Measurements from ENCODE around the gene ZNF132.
"Not testable (repeated sequence)": the region's sequence is repeated elsewhere in the genome, so short reads cannot be mapped to it uniquely, and the experiment has no call there.

The ZNF132 gene

DNA sequence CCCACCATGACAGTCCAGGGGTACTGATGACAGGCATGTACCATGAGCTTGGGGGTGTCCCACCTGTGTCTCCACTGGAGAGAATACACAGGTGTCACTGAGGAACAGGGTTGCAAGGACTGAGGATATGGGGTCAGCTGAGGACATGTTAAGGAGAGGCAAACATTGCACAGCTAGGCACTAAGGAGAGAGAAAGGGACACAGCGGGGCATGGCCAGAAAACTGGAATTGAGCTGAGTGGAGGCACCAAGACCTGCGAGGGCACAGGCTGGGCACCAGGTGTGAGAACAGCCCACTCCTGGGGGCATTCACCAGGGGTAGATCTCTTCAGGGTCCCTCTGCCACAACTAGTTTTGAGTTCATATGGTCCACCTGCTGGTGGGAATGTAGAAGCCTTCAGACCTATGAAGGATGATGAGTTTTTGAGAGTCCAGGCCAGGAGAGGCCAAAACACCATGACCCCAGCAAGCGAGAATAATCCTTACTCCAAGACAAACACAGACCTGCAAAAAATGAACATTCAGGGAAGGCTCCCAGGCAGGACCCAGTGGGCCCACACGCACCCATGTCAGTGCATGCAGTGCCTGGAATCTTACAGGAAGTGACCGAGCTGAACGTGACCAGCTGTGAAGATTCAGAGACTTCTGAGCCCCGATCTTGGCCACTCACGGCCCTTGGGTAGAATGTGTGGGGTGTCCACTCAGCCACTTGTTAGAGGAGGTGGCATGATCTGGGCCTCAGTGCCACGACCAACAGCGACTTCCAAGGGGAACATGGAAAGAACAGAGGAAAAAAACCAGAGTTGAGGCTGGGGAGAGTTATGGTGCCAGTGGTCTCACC is 32.9 kb downstream of the ZNF132 start:
- no peak for DNase-seq

DNA sequence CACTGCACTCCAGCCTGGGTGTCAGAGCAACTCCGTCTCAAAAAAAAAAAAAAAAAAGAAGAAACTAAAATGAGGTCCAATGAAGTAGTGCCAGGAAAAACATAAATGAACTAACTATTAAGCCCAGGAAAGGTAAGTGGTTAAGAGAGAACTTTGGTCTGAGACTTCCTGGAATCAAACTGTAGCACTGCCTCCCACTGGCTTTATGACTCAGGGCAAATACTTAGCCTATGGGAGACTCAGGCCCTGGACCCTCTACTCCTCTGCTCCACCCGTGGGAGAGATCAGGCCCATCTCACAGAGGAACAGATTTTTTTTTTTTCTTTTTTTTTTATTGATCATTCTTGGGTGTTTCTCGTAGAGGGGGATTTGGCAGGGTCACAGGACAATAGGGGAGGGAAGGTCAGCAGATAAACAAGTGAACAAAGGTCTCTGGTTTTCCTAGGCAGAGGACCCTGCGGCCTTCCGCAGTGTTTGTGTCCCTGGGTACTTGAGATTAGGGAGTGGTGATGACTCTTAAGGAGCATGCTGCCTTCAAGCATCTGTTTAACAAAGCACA is 36.0 kb downstream of the ZNF132 start:
- not testable (repeated sequence) for DNase-seq

DNA sequence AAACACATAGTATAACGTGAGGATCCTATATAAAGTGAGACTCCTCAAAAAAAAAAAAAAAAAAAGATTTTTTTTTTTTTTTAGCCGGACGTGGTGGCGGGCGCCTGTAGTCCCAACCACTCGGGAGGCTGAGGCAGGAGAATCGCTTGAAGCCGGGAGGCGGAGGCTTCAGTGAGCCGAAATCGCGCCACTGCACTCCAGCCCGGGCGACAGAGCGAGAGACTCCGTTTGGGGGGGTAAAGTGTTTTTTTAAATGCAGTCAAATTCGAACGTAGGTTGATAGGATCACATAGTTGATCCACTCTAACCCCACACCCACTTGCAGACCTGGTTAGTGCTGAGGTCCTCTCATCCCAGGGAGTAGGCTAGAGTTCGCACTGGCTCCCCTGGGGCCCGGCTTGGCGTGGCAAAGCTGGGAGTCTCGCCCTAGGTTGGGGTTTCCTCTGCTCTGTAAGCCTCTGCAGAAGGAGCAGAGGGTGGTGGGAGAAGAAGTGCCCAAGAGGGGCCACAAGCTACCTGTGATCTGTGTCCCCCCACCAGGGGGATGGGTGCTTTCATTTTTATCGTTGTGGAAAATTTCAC is 38.0 kb downstream of the ZNF132 start:
- no peak for DNase-seq

DNA sequence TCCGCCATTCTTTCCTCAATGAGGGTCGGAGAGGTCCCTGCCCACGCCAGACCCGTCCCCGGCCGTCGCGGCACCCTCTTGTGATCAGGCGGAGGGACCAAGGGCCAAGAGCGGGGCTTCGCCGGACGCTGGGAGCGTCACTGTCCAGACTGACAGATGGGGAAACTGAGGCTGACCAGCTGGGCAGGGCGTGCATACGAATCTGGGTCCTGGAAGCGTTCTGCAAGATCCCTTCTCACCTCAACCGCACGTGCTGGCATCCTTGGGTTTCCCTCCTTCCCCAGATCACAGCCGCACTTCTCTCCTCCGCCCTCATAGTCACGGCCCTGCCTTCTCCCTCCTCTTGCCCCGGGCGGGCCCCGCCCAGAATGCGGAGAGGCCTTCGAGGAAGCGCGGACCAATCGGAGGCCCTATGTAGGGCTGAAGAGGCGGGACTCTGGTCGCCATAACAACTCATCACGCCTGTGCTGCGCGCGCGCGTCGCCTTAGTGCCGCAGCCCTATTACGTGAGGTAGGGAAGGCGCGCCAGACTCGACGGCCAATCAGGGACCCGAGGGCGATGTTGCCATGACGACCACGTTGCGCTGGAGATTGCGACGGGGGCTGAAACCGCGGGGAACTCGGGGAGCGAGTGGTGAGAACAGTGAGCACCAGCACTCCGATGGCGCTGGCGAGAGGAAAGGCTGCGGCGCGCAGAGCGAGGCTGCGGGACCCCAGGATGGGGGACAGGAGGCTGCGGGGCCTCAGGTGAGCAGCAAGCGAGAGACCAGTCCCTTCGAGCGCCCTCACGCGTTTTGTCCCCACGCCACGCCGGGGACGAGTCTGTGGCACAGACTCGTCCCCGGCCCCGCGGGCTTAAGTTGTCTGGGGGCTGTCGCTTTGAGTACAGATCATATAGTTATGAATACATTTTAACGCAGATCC is 38.8 kb downstream of the ZNF132 start:
- peak; percentile 97 for DNase-seq

DNA sequence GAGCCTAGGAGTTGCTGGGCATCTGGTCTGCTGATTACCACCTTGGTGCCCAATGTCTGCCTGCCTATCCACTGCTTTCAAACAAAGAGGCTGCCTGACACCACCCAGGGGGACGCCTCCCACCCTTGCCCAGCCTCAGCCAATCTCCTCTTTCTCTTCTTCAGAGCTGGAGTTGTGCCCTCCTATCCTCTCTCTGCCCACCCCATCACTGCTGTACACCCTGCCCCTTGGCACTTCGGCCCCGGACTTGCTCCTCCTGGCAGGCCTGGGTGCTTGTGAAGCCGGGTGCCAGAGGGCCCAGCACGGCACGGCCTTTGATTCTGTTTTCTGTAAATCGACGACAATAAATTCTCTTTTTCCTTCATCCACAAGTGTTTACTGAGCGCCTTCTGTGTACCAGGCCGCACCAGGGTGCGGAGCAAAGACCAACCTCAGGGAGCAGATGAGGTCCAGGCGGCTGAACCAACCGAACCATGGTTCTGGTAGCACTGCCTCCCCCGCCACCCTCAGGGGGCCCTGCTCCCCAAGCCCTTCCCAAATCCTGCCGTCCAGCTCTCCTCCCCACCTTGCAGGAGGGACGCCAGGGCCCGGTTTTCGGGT is 39.5 kb downstream of the ZNF132 start:
- no peak for DNase-seq

DNA sequence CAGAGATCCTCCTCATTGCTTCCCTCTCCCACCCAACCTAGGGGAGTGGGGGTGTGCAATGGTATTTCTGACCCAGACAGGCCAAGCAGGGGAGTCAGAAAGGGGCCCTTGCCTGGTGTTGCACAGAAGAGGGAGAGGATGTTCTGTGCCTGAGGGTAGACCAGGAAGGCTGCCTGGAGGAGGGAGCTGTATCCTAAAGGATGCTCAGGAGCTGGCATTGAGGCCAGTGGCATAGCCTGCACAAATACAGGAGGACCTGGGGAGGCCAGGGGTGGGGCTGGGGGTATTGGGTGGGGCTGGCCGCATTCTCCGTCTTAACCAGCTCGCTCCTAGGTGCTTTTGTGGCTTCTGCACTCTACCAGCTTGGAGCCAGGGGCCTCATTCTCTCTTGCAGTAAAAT is 40.0 kb downstream of the ZNF132 start:
- DNase-seq = no peak

DNA sequence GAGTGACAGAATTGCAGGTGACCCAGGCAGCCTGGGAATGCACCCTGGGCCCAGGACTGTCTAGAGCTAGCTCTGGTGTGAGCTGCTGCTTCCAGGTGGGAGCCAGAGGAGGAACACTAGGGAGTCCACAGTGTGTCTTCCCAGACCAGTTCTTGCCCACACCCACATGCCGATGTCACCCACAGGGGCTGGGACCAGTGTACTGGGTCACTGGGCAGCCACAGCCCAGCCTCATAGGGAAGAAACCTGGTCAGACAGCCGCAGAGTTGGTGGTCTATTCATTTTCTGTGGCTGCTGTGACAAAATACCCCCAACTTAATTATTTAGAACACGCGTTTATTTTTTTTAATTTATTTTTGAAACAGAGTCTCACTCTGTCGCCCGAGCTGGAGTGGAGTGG is 41.4 kb downstream of the ZNF132 start:
- no peak for DNase-seq

DNA sequence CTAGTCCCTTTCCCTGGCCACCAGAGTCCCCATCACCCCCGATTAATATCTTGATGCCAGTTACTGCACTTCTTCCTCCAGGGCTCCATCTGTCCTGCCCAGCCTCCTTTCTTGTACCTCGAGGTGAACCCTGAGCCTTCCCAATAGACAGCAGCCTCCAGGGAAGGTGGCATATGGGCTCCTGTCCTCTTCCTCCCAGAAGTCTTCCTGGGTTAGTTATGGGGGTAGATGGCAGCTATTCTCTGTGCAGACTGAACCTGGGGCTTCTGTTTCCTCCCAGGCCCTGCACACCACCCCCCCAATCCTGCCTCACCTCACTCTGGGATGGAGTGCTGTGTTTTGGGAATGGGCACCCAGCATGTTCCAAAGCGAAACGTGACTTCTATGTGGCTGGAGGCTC is 41.9 kb downstream of the ZNF132 start:
- no peak for DNase-seq

DNA sequence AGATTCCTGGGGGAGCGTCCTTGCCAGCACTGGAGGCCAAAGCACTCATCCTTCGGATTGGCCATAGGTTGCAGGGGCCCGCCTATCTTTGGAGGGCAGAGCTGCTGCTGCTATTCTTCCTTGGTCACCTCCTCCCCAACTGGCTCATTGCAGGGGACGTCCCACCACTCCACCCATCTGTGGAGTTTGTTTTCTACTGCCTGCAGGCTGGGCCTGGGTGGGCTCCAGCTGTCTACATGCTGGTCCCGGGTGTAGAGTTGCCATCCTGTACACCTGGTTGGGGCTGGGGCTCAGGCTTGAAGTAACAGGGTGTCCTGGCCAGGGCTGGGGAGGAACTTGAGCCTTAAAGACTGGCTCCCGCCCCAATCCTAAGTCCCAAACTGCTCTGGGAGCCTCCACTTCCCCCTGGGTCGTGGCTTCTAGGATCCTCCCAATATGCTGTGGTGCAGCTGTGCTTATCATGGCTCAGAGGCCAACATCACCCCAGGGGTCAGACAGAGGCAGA is 42.4 kb downstream of the ZNF132 start:
- DNase-seq = no peak

DNA sequence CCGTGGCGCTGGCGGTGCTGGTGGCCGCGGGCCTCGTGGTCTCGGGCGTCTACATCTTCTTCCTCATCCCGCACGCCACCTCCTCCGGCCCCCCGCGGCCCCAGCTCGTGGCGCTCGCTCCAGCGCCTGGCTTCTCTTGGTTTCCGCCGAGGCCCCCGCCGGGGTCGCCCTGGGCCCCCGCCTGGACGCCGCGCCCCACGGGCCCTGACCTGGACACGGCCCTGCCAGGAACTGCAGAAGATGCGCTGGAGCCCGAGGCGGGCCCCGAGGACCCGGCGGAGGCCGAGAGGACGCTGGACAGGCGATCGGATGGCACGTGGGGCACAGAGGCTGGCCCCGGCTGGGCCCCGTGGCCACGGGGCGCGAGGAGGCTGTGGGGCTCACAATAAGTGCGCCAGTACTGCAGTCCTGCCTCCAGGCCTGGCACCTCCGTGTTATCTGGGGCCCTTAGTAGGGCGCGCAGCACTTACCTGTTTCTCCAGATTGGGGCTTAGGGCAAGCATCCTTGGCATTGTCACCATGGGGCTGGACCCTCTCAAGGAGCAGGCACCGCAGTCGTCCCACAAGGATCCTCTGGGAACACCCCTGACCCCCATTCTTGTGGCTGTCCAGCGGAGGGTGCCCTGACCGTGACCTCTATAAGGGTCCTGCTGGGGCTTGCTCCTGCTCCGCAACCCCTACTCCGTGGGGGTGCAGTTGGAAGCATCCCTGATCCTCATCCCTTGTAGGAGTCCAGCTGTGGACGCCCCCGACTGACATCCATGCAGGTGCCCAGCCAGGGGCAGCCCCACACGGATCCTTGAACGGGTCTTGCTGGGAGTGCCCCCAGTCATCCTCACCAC is 43.0 kb downstream of the ZNF132 start:
- no peak for DNase-seq

DNA sequence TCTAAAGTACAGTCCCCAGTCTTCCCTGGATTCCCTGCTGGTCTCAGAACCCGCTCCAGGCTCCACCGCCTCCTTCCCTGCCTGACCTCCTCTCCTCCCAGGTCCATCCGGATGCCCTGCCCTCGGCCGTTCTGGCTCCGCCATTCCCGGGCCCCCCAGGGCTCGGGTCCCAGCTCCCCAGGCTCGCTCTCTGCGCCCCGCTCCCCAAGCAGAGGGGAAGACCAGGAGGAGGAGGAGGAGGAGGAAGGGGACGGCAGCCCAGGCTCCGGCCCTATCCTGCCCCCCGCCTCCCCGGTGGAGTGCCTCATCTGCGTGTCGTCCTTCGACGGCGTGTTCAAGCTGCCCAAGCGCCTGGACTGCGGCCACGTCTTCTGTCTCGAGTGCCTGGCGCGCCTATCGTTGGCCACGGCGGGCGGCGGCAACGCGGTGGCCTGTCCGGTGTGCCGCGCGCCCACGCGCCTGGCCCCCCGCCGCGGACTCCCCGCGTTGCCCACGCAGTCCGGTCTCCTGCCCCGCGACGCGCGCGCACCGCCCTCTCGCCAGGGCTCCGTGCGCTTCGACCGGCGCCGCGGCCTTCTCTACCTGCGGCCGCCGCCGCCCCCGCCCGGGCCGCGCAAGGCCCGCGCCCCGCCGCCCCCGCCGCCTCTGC is 43.9 kb downstream of the ZNF132 start:
- DNase-seq = no peak

DNA sequence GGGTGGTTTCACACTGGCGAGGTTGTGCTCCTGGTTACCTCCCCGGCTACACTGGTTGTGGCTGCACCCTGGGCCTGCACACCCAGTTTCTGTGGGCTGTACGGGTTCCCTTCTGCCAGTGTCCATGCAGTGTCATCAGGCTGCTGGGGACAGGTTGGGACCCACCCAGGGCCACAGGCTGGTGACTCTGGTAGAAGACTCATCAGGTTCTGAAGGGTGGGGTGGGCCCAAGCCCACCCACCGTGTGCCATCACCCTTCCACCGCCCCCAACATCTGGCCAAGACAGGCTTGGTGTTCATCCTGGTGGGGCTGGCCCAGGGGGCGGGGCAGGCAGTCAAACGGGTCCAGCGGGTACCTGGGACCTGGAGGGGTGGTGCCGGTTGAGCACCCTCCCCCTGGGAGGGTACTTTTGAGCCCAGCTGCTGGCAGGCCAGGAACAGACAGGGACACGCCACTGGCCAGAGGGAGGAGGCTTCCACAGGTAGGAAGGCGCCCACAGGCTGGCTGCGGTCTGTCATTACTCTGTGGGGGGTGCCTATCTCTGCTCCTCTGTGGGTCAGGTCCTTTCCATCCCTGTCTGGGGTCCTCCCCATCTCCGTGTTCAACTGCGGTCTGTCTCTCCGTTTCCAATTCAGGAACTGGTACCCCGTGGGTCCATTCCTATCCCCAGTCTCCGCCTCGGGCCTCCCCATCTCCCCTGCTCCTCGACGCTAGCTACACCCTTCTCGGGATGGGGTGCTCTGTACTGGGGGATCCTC is 44.6 kb downstream of the ZNF132 start, which contains the start of gene RNF225:
RNF225 (plus strand) TSS at position 437 of the 759 bp plus-strand sequence. CDS start 434 bp downstream, outside the sequence.
- peak; percentile 12 for DNase-seq

DNA sequence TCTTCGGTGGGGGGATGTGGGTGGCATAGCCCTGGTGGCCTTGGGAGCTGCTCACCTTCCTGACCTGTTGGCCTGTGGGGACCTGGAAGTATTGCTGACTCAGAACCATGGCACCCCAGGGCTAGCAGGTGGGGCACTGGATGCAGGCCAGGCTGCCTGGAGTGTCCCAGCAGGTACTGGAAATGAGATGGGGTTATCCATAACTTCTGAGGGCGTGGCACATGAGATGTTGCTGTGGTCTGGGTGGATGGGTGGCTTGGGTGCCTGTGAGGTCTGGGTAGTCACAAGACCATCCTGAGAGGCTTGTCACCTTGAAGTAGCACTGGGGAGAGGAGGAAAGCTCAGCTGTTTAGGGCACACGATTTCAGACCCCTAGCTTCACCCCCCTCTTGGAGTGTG is 45.1 kb downstream of the ZNF132 start:
- no peak for DNase-seq

DNA sequence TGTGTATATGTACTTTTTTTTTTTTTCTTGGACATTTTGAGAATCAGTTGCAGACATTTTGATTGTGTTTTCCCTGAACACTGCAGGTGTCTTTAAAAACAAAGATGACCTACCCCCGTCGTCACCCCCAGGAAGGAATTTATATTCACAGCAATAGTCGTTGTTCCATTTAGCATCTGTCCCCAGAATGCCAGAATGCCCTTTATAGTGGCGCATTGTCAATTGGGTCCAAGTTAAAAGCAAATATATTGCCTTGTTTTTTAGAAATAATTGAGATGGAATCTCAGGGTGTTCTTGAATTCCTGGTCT is 46.3 kb downstream of the ZNF132 start:
- no peak for DNase-seq

DNA sequence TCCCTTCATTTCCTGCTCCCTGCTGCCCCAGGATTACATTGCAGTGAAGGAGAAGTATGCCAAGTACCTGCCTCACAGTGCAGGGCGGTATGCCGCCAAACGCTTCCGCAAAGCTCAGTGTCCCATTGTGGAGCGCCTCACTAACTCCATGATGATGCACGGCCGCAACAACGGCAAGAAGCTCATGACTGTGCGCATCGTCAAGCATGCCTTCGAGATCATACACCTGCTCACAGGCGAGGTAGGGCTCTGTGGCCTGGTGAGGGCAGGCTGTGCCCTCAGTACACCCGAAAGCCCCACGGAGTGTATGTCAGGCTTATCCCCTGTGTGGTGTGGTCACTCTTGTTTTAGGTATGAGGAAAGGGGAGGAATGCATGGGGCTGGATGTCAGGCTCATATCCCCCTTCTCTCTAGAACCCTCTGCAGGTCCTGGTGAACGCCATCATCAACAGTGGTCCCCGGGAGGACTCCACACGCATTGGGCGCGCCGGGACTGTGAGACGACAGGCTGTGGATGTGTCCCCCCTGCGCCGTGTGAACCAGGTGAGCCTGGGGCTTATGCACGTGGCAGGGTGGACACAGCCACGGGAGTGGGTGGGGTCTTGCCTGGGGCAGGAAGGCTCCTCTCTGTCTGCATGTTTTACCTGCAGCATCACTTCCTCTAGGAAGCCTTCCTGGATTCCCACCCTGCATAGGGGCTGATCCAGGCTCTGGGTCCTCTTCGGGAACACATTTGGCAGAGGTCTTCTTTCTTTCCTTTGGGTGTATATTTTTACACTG is 46.8 kb downstream of the ZNF132 start:
- DNase-seq = no peak

DNA sequence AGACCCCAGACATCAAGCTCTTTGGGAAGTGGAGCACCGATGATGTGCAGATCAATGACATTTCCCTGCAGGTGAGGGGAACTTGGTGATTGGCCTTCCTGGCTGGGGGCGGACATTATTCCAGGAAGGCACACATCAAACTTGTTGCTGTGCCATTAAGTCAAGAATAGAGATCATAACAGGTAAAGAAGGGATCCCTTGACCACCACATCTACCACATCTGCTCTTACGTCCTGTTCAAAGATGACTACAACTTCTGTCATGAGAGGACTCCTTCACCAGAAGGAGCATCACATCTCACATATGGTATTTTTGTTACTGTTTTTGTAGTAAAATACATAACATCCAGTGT is 51.8 kb downstream of the ZNF132 start:
- no peak for DNase-seq

DNA sequence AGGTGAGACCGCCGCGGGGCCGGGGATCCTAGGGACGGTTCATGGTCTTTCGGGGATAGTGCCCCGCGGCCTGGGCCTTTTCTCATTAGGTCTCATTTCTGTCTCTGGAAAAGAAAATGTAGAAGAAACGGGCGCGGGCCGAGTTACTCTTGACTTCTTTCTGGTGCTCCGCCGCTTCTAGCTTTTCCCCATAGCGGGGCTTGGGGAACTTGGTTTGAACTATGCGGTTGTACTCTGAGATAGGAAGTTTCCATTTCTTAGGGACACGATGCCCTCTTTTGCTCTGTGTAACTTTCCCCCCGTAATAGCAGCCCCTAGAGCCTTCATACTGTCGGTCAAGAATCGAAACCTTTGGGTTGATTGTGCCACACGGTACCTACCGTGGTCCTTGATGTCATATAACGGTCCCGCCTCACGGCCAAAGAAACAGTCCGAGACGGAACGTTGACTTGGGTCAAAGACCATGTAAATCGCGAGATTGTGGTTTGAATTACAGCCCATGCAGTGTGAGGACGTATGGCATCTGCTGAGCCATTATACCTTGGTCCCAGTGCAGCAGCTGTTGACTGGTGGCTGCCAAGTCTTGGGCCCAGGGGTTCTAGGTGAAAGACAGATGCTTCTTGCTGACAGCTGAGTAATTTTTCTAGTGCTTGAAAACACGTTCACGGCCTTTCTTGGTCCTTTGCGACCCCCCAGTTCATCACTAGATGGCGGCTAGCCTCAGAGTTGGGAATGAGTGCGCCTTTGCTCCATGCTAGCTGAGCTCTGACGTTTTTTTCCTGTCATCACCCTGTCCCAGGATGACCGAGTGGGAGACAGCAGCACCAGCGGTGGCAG is 52.4 kb downstream of the ZNF132 start:
- no peak for DNase-seq

DNA sequence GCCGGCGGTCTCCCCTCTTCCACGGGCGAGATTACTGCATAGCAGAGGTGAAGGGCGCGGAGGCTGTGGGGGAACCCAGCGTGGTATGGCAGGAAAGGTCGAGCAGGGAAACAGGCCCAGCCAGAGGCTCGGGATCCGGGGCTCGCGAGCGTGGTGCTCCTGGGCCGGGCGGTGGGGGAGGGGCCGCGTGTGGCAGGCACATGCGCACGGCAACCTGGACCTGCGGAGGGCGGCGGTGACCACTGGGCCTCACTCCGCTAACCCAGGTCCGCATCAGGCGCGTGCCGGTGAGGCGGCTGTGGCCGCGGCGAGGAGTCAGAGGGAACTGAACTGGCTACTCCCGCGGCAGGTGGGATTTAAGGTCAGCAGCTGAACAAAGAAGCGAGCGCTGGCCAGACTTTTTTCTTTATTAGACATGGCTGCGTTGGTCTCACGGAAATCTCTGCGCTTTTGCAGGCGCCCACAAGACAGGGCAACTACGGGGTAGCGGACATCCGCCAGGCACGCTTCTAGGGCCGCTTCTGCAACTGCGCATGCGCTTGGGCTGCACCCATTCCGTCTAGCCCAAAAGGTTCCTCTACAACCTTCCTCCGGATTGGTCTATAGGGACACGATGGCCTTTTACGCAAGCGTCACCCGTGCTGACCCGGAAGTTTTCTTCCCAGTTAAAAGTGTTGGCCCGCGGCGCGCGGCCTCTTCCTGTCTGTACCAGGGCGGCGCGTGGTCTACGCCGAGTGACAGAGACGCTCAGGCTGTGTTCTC is 53.2 kb downstream of the ZNF132 start, which contains the start of gene RPS5:
RPS5 (plus strand) TSS at position 694 of the 762 bp plus-strand sequence. CDS start 869 bp downstream, outside the sequence.
- DNase-seq = peak; percentile 92

Data from NCI-H510A treated with DMSO at 0.1 percent for 48 hours (cell line).